NCI-H1694 treated with DMSO at 0.1 percent for 48 hours (cell line): ENCODE data around the gene MTRR.

Experiments
- DNase-seq: peaks from one replicate; lab custom pipeline; 2025; lab: John Stamatoyannopoulos, UW

The MTRR gene

GRCh38 chr5:7857361-7857760 is 11.6 kb upstream of the MTRR start:
- no peak for DNase-seq

- no peak for DNase-seq
These were observed 10.9 kb upstream of the MTRR start for GRCh38 chr5:7857926-7858632.

DNA sequence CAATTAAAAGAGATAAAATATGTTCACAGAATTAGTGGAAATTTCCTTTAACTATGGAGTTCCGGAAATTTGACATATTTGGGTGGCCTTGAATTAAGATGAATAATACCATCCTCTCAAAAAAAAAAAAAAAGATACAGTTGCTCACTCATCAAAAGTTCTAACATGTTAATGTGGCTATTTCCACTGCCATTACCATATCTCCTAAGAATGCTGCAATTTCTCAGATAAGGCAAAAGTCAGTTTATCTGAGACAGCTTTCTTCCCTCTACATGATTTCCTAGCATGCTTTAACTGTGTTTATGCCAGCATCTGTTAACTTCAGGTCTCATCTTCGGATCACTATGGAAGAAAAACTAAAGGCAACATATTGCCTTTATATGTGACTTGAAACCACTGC is 2.8 kb upstream of the MTRR start:
- DNase-seq: no peak

GRCh38 chr5:7867260-7867659 is 1.7 kb upstream of the MTRR start:
- no peak for DNase-seq

DNA sequence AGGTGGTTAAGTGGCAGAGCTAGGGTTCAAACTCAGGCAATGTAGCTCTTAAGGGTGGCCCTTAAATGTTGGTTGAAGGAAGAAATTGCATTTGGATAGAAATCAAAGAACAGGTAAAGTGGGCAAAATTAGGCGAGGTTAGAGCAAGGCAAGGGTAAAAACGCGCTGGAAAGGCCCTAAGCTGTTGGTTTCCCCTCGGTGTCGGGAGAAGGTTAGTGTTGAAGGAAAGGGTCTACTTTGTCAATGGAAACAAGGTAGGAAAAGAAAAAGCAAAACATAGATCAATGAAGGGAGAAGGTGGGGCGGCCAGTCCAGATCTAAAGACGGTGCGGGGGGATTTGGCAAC is 548 bp upstream of the MTRR start:
- DNase-seq: no peak

- no peak for DNase-seq
These were observed 657 bp downstream of the MTRR start for GRCh38 chr5:7869474-7870136.

DNA sequence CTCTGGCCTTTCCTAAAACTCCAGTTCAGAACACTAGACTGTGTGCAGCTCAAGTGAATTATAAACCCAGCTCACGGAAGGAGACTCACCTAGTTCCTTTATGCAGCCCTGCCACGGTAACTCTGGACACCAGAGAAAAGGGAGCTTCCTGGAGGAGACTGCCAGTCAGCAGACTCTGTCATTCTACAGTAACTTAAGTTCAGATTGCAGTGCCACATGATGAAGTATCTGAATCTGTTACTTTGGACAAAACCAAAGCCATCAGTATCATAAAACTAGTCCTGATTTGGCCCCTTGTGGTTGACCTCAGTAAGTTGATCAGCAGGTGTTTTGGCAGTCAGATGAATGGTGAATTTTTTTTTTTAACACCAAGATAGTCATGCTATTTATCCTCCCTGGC is 2.7 kb downstream of the MTRR start:
- DNase-seq: no peak

GRCh38 chr5:7872517-7873130 is 3.7 kb downstream of the MTRR start:
- DNase-seq: no peak

GRCh38 chr5:7873216-7873615 is 4.3 kb downstream of the MTRR start:
- DNase-seq: no peak

GRCh38 chr5:7874639-7875038 is 5.7 kb downstream of the MTRR start:
- no peak for DNase-seq

- no peak for DNase-seq
These were observed 6.2 kb downstream of the MTRR start for GRCh38 chr5:7875151-7875550.

- DNase-seq: no peak
These were observed 7.9 kb downstream of the MTRR start for GRCh38 chr5:7876867-7877266.

DNA sequence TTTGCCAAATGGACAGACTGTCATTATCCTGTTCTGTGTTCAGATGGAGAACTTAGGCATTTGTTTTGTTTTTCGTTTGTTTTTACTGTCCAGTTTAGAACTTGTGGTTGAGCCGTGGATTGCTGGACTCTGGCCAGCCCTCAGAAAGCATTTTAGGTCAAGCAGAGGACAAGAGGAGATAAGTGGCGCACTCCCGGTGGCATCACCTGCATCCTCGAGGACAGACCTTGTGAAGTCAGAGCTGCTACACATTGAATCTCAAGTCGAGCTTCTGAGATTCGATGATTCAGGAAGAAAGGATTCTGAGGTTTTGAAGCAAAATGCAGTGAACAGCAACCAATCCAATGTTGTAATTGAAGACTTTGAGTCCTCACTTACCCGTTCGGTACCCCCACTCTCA is 8.9 kb downstream of the MTRR start:
- DNase-seq: no peak

GRCh38 chr5:7878381-7878873 is 9.5 kb downstream of the MTRR start:
- no peak for DNase-seq

DNA sequence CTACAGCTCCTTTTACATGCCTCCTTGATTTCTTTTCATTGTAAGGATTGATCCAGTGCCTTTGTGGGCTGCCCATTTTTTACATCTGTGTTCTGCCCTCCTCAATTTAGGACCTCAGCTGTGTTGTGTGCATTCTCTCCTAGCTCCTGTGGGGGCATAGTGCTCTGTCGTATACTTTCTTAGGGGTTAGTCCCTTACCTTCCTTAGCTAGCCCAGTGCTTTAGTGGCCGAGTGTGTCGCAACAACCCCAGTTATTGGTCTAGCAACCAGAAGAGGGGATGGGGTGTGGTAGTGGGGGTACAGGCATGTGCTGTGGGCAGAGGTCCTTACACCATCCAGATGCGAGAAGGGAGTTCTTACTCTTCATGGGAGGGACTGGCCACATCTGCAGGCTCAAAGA is 12.1 kb downstream of the MTRR start:
- DNase-seq: no peak

GRCh38 chr5:7881816-7882215 is 12.9 kb downstream of the MTRR start:
- no peak for DNase-seq

DNA sequence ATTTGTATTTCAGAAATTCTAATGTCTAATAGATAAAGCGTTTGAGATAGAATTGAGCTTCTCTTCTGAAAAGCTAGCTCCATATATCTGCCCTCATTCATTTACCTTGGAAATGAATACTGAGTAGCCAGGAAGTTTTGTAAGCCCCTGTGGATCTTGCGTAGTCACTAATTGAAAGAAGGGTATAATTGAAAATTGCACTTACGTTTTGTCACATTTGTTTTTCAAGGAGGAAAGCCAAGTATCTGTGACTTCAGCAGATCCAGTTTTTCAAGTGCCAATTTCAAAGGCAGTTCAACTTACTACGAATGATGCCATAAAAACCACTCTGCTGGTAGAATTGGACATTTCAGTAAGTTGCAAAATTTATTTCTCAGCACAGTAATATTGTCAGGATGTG is 14.0 kb downstream of the MTRR start:
- DNase-seq: no peak

DNA sequence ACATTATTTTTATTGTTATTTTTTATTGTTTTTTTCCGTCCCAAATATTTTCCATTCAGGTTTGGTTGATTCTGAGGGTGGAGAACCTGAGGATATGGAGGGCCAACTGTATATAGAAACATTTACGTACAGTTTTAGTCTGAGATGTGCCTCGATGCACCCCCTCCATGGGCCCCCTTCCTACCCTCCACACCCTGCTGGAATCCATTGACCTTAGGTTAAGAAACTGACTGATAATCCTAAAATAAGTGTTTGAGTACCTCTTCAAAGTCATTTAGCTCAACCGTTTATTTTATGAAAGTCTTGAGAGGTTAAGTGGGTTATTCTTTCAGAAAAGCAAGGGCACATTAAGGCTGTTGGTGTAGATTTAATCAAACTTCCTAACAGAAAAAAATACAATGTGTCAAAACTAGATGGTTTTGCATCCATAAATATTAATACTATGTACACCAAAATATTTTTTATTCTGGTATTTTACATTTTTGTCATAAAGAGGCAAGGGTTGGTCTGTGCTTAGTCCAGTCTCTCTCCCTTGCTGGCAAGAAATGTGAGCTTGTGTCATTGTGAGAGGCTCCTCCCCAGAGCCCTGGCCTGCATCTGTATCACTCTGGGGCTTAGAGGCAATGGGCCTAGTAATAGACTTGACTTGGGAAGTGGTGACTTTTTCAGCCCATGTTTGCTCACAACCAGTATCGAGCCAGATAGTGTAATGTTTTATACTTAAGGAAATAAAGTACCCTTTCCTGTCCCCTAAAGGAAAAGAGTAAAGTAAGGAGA is 15.7 kb downstream of the MTRR start:
- DNase-seq: no peak

- peak; percentile 73 for DNase-seq
These were observed 18.0 kb downstream of the MTRR start for GRCh38 chr5:7886849-7887475.

- no peak for DNase-seq
These were observed 20.0 kb downstream of the MTRR start for GRCh38 chr5:7888901-7889300.

GRCh38 chr5:7894439-7894838 is 25.5 kb downstream of the MTRR start:
- no peak for DNase-seq

GRCh38 chr5:7894860-7895259 is 25.9 kb downstream of the MTRR start:
- no peak for DNase-seq
